Memory B cell (primary cell): ENCODE data around the gene GOLGA6C.
"Not testable (repeated sequence)": the region's sequence is repeated elsewhere in the genome, so short reads cannot be mapped to it uniquely, and the experiment has no call there.

Experiments used
- ATAC-seq: fragments of 150-1000 bp; cut with Tn5 transposase; 2 replicates; pipeline ENCODE4 v1.10.0; 2021; ENCODE audit warnings: low read depth, mild to moderate bottlenecking, moderate library complexity
- DNase-seq, 2 donors: peaks; one replicate each; pipeline ENCODE4 v3.0.0; 2022; ENCODE audit warnings: low spot score in 2 of 2
- H3K27ac Mint-ChIP-seq: one replicate; pipeline ENCODE4 v1.8.0; 2022; ENCODE audit warnings: mild to moderate bottlenecking, moderate library complexity, mixed read lengths
- H3K27me3 Mint-ChIP-seq: one replicate; pipeline ENCODE4 v1.8.0; 2022; ENCODE audit warnings: mixed read lengths
- H3K36me3 Mint-ChIP-seq: one replicate; pipeline ENCODE4 v1.8.0; 2022; ENCODE audit warnings: mild to moderate bottlenecking, mixed read lengths
- H3K4me1 Mint-ChIP-seq: one replicate; pipeline ENCODE4 v1.8.0; 2022; ENCODE audit warnings: mixed read lengths
- H3K4me3 Mint-ChIP-seq: one replicate; pipeline ENCODE4 v1.8.0; 2022; ENCODE audit warnings: mild to moderate bottlenecking, moderate library complexity, mixed read lengths
- H3K9me3 Mint-ChIP-seq: one replicate; pipeline ENCODE4 v1.8.0; 2022; ENCODE audit warnings: mixed read lengths

The GOLGA6C gene

DNA sequence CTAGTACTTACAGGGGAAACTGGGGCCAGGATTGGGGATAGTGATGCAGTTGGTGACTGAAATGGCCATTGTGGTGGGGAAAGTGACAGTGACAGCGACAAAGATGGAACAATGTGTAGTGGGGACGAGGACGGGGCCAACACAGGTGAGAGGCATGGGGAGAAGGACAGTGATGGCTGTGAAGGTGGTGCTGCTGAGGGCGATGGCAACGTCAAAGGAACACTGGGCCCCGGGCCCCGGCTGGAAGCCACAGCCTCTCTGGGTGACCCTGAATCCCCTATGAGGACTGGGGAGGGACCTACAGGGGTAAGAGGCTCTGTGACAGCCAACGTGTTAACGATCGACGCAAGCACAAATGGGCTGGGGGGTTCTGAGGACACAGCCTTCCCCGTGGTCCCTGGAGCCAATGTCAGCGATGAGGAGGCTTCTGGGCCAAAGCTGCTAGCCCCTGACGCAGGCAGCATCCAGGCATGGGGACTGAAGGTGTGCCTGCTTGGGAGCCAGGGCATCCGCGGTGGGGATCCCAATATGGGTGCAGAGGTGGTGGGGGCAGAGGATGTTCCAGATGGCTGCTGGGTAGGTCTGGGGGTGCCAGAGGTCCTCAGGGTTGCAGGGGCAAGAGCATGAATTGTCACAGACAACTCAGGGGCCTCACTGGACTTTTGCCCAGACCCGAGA is 25.2 kb upstream of the GOLGA6C start:
- peaks cover 7% of the 10 kb centered on the region for H3K4me1 Mint-ChIP-seq
- peaks cover 14% of the 10 kb centered on the region for H3K27me3 Mint-ChIP-seq
- DNase-seq (no peak), ATAC-seq (no peak)
- no peaks in the 10 kb centered on the region for H3K9me3 Mint-ChIP-seq
- no peaks in the 10 kb centered on the region for H3K36me3 Mint-ChIP-seq
- H3K4me3 Mint-ChIP-seq, result no peak overlapping the region
- no peak overlapping the region for H3K27ac Mint-ChIP-seq

DNA sequence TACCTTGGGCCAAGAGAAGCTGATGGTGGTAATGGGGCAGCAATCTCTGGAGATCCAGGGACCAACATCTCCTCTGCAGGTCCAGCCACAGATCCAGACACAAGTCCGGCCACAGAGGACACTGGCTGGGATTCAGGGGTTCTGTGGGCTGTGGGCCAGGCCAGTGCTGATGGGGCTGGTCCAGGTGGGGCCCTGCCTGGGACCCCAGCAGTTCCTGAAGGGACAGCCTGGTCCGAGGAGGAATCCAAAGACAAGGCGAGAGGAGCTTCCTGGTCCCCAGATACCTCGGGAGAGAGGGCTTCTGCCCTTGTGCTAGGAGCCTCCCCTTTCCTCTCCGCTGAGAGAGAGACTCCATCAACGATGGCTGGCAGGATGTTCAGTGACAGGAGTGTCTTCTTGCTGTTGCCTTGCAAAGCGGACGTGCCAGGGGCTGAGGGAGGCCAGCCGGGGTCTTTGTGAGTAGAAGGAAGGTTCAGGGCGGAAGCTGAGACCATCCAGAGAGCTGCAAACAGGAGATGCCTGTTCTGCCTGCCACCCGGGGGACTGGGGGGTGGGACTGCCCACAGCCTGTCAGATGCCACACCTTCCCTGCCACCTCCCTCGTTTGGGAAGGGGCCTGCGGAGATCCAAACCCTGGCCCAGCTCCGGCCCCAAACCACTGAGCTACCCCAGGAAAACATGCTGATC is 24.5 kb upstream of the GOLGA6C start:
- peaks cover 7% of the 10 kb centered on the region for H3K4me1 Mint-ChIP-seq
- H3K4me3 Mint-ChIP-seq, result no peak overlapping the region
- H3K27me3 Mint-ChIP-seq, result peaks cover 14% of the 10 kb centered on the region
- H3K36me3 Mint-ChIP-seq, result no peaks in the 10 kb centered on the region
- DNase-seq, result no peak
- no peaks in the 10 kb centered on the region for H3K9me3 Mint-ChIP-seq
- no peak overlapping the region for H3K27ac Mint-ChIP-seq
- no peak for ATAC-seq

DNA sequence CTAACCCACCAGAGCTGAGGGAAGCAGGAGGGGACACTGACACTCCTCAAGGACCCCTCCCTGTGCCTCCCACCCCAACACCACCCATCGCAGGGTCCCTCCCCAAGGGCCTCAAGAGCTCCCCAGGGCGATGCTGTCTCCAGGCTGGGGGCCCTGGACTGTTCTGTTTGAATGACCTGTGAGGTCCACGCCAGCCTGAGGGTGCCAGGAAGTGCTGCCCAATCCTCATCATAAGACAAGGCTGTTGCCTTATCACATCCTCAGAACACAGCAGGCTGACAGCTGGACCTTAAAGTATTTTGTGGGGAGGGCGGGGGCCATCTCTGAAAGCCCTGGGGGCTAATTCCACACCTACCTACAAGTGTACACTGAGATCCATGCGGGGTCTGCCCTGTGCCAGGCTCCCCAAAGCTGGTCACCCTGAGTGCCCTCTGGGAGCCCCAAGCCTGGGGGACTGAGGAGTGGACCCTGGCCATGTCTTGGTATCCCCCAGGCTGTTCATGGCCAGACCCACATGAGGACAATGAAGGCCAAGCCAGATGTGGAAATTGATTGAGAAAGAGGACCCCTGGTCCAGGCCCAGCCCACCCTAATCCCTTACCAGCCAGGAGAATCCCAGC is 23.8 kb upstream of the GOLGA6C start:
- ATAC-seq (no peak), DNase-seq (no peak)
- Mint-ChIP-seq H3K4me1 (peaks cover 7% of the 10 kb centered on the region), H3K36me3 (no peaks in the 10 kb centered on the region), H3K4me3 (no peak overlapping the region), H3K27me3 (peaks cover 14% of the 10 kb centered on the region), H3K27ac (no peak overlapping the region), H3K9me3 (no peaks in the 10 kb centered on the region)

DNA sequence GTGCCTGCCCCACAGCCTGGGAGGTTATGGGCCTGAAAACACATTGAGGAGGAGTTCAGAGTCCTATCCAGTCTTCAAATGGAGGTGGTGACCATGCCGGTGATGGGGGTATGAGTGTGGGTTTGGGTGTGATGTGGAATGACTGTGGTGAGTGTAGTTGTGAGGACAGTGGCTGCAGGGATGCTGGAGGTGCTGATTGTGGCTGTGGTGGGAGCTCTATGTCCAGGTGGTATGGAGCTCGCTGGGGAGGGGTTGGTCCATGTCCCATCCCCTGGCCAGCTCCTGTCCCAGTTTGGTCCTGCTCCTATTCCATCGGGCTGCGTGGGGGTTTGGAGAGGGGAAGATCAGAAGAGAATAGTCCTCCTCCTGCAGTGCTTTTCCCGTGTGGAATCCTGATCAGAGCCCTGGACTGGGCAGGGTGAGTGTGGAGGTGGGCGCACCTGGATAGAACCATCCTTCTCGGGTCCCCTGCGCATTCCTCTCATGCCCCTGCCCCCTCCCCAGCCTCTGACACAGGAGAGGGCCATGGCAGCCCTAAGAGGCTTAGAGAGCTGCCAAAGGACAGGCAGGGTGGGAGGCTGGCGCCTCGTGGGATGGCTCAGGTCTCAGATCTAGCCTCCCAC is 23.0 kb upstream of the GOLGA6C start:
- H3K4me1 Mint-ChIP-seq, result peaks cover 7% of the 10 kb centered on the region
- H3K4me3 Mint-ChIP-seq, result no peak overlapping the region
- peaks cover 18% of the 10 kb centered on the region for H3K27me3 Mint-ChIP-seq
- DNase-seq, result no peak
- H3K9me3 Mint-ChIP-seq, result peaks cover 1% of the 10 kb centered on the region
- H3K27ac Mint-ChIP-seq, result no peak overlapping the region
- ATAC-seq, result no peak
- no peaks in the 10 kb centered on the region for H3K36me3 Mint-ChIP-seq

DNA sequence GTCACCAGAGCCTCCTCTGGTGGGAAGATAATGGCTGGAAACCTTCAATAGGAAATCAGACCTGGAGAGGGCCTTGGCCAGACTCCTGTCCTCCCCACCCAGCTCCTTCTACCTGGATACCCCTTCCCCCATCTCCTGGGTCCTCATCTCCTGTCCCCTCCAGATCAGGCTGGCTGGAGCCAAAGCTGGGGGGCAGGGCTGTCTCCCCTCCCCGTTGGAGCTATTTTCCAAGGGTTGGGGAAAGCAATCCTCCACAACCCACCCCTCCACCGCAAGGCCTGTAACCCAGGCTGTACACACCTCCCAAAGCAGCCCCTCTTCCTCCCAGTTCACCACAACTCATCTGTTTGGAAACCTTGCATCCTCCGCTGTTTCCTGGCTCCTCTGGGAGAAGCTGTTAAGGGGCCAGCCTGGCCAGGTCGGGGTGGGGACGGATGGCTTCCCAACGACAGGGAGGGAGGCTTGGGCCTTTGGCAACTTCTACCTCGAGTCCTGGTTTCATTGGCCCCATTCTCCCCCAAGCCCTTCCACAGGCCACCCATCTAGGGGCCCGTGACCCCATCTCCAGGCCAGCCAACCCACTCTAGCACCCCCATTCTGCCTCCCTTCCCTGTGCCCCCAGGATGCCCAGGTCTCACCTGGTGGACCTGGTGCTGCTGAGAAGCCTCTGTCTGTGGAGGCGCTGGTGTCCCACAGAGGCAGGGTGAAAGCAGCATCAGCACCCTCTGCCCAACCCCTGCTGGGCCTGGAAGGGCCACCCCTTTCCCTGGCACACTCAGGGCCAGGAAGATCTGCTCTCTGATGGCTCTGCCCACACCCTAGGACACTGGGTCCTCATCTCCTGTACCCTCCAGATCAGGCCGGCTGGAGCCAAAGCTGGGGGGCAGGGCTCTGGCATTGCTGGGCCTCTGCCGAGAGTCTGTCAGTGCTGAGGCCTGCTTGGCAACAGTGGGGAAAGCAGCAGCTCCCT is 22.1 kb upstream of the GOLGA6C start:
- H3K4me3 Mint-ChIP-seq, result no peak overlapping the region
- H3K27me3 Mint-ChIP-seq, result peaks cover 18% of the 10 kb centered on the region
- DNase-seq (no peak), ATAC-seq (no peak)
- no peak overlapping the region for H3K27ac Mint-ChIP-seq
- no peaks in the 10 kb centered on the region for H3K36me3 Mint-ChIP-seq
- peaks cover 3% of the 10 kb centered on the region for H3K4me1 Mint-ChIP-seq
- peaks cover 1% of the 10 kb centered on the region for H3K9me3 Mint-ChIP-seq

DNA sequence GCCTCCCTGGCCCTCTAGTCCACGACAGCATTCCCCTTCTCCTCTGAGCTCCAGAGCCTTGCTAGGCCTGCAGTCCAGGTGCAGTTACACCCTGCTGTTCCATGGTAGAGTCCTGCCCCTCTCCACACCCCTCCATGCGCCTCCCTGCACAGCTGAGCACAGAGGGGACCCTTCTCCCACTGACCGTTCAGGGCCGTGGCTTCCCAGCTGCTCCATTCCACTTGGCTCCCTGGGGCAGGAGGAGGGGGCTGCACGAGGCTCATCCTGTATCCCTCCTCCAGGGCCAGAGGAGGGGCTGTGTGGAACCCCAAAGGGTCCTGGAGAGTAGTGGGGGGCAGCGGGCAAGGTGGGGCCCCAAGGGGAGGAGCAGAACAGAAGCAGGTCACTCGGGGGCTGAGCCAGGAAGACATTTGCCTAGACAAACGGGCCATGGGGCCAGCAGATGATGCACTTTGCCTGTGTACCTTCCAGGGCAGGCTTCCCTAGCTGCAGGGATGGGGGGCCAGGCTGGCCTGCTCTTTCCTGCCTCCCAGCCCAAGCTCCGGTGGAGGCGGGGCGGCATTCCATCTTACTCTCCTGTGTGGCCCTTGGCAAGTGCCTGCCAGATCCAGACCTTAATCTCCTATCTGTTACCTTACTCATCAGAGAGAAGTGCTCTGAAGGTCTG is 20.7 kb upstream of the GOLGA6C start:
- Mint-ChIP-seq H3K36me3 (no peaks in the 10 kb centered on the region), H3K27ac (no peak overlapping the region), H3K4me1 (no peaks in the 10 kb centered on the region), H3K27me3 (peaks cover 12% of the 10 kb centered on the region), H3K9me3 (peaks cover 1% of the 10 kb centered on the region), H3K4me3 (no peak overlapping the region)
- ATAC-seq (no peak), DNase-seq (no peak)

DNA sequence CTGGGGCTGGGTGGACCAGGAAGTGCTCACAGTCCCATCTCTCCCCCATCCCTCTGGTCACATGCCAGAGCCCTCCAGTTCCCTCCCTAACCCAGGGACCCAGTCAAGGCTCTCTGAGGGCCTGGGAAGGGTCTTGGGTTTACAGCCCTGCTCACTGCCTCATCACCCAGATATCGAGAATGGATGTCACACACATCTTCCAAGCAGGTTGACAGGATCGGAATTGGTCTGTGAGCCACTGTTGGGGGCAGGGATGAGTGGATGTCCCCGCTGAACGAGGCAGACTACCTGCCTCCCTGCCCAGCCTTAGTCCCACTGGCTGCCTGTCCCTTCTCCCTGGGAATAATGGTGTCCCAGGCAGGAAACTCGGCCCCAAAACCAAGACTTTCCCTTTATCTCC is 20.0 kb upstream of the GOLGA6C start:
- Mint-ChIP-seq H3K9me3 (peaks cover 1% of the 10 kb centered on the region), H3K27me3 (peaks cover 9% of the 10 kb centered on the region), H3K4me1 (no peaks in the 10 kb centered on the region), H3K27ac (no peak overlapping the region), H3K36me3 (no peaks in the 10 kb centered on the region), H3K4me3 (no peak overlapping the region)
- DNase-seq (no peak), ATAC-seq (no peak)

DNA sequence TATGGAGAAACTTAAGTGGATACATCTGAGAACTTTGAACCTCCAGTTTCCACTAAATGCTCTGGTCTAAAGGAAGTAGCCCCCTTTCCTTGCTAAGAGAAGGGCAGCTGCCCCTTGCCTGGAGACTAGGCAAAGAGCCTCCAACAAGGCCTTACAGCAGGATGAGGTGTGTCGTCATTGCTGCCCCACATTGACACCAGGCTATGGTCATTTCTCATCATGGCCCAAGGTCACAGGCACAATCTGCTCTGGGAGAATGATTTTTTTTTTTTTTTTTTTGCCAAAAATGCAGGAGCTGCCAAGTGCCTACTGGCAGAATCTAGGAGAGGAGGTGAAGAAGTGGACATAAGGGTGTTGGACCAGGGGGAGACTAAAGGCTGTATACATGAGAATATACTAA is 12.4 kb upstream of the GOLGA6C start:
- H3K4me3 Mint-ChIP-seq, H3K9me3 Mint-ChIP-seq, H3K36me3 Mint-ChIP-seq, H3K4me1 Mint-ChIP-seq, H3K27ac Mint-ChIP-seq, DNase-seq, ATAC-seq: not testable (repeated sequence)
- peaks cover 10% of the 10 kb centered on the region for H3K27me3 Mint-ChIP-seq

DNA sequence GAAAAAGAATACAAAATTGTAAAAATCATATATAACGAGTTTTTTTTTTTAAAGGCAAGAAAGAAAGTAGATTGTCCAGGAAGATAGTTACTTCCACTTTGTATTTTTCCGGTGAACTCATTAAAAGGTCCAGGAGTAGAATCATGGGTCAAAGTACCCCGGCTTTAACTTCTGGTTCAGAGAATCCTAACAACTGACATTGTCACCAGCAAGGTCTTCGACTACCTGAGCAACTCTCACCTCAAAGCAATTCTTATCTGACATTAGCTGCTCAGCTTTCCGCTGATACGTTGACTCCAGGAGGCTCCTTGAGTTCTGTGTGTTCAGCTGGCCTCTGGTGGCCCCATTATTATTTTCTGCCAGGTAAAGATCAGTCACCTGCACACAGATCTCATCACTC is 9.1 kb upstream of the GOLGA6C start:
- not testable (repeated sequence) for H3K4me1 Mint-ChIP-seq, DNase-seq, ATAC-seq, H3K9me3 Mint-ChIP-seq, H3K27ac Mint-ChIP-seq, H3K36me3 Mint-ChIP-seq, H3K4me3 Mint-ChIP-seq
- peaks cover 12% of the 10 kb centered on the region for H3K27me3 Mint-ChIP-seq

DNA sequence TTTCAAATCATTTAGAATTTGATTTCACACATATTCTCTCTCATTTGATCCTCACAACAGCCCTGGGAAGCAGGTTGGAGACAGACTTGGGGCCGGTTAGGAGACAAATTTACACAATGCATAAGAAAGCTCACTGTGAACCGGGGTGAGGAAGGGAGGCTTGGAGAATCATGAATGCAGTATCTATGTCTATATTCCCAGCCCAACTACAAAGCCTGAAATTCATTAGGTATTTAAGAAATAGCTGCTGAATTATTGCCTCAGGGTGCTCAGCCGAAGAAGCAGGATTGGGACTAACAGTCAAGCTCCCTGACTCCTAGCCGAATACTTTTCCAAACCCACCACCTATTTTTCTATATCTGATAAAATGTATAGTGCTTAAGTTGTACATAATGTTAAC is 8.4 kb upstream of the GOLGA6C start:
- H3K36me3 Mint-ChIP-seq, result no peaks in the 10 kb centered on the region
- no peaks in the 10 kb centered on the region for H3K4me1 Mint-ChIP-seq
- peaks cover 12% of the 10 kb centered on the region for H3K27me3 Mint-ChIP-seq
- H3K27ac Mint-ChIP-seq, result no peak overlapping the region
- ATAC-seq, result no peak
- no peaks in the 10 kb centered on the region for H3K9me3 Mint-ChIP-seq
- H3K4me3 Mint-ChIP-seq, result no peak overlapping the region
- DNase-seq, result no peak

DNA sequence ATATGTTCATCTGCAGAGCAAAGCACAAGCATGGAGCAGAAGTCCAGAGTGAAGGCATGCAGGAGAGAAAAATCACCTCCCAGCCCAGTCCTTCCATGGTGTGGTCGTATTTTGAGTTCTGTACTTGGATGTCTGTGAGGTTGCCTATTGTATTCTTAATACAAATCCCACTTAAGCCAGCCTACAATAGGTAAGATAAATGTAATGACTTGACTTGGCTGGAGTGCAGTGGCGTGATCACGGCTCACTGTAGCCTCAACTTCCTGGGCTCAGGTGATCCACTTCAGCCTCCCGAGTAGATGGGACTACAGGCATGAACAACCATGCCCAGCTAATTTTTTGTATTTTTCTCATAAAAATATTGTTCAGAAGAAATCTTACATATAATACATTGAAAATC is 6.8 kb upstream of the GOLGA6C start:
- H3K9me3 Mint-ChIP-seq, H3K27me3 Mint-ChIP-seq: not testable (repeated sequence)

DNA sequence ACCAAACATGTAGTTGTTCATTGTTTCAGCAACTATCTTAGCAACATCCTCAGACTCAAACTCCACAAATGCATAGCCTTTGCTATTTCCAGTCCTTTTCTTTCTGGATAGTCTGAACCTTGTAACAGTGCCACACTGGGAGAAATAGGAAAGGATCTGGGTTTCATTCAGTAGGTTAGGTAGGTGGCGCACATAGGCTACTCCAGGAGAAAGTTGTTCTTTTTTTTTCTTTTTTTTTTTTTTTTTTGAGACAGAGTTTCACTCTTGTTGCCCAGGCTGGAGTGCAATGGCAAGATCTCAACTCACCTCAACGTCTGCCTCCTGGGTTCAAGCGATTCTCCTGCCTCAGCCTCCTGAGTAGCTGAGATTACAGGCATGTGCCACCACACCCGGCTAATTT is 5.8 kb upstream of the GOLGA6C start:
- not testable (repeated sequence) for DNase-seq, H3K36me3 Mint-ChIP-seq, H3K27me3 Mint-ChIP-seq, H3K27ac Mint-ChIP-seq, H3K4me1 Mint-ChIP-seq, H3K9me3 Mint-ChIP-seq, ATAC-seq, H3K4me3 Mint-ChIP-seq

More for the DNA sequence above, 6.8 kb upstream of the GOLGA6C start:
- DNase-seq, H3K36me3 Mint-ChIP-seq, H3K27ac Mint-ChIP-seq, H3K4me1 Mint-ChIP-seq, ATAC-seq, H3K4me3 Mint-ChIP-seq: not testable (repeated sequence)

DNA sequence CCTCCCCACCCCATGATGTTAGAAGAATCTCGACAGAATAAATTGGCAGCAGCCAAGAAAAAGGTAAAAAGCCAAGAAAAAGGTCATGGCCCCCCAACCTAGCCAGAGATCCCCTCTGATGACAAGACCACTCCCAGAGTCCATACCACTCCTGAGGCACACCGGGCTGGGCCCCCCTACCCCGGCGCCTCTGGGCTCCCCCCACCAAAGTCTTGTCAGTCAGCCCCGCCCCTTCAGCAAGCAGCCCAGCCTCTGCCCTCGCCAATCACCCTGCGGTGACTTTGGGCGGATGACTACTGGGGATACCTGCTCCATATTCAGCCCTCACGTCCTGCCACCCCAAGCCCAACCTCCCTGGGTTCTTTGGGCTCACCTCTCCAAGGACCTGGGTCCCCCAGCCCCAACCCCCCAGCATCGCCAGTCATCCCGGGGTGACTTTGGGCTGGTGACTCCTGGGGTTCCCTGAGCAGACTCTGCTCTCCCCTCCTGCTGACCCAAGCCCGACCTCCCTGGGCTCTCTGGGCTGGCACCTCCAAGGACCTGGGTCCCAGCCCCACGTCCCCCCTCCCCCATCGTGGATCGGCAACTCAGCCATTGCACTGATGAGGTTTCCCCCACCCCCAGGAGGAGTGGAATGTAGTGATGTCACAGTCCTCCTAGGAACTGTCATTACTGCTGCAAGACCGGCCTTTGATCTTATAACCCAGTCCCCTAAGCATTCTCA is 648 bp downstream of the GOLGA6C start:
- not testable (repeated sequence) for H3K9me3 Mint-ChIP-seq, H3K36me3 Mint-ChIP-seq, H3K27ac Mint-ChIP-seq, H3K27me3 Mint-ChIP-seq, DNase-seq, H3K4me3 Mint-ChIP-seq, ATAC-seq, H3K4me1 Mint-ChIP-seq
